ENCODE results near the gene TPCN2. TPM values are rescaled to one million over a fixed set of nuclear protein-coding genes. Genes with fewer than 3 reads are reported as not detected.

TPCN2 gene
- total RNA-seq, 1 experiment from 2014 or later, result 20.6 TPM

DNA sequence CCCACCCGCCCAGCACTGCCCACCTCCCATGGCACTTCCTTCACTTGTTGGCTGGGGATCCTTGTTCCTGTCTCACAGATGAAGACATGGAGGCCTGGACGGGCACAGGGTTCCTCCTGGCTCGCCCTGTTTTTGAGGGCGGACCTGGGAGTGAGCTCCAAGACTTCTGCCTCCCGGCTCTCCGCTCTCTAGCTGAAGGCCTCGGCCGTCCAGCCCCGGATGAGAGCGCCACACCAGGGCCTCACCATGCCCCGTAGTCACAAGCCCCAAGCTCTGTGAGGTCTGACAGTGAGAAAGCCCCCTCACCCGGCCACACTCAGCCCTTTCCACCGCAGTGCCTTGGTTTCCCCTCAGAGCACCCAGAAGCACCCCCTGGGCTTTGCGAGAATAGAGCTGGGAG lies 9.1 kb downstream of the TPCN2 start:
- Histone ChIP-seq H3K27me3 (ENCODE audit: control insufficient read depth, insufficient read depth, low read length) (no peaks in the 10 kb centered on the region), H3K4me1 (ENCODE audit: control insufficient read depth, insufficient read depth, low read length) (no peaks in the 10 kb centered on the region), H3K36me3 (ENCODE audit: control insufficient read depth, insufficient read depth, low read length) (no peaks in the 10 kb centered on the region), H3K4me3 (ENCODE audit: low read depth in 2 of 2, low read length in 2 of 2) (no peak overlapping the region), H3K27ac (ENCODE audit: low read length) (no peak overlapping the region), H3K9me3 (ENCODE audit: control insufficient read depth, insufficient read depth, low read depth, low read length) (no peaks in the 10 kb centered on the region)
- no peak for ATAC-seq
- ChIA-PET POLR2A (no interaction called here), CTCF (no interaction called here)
- TF ChIP-seq TCF7L2 (IDR thresholded peaks at IDR 0.05; ENCODE audit: low read depth, low read length) (no peak), POLR2AphosphoS5 (IDR thresholded peaks at IDR 0.05; ENCODE audit: low read depth, low read length) (no peak), REST (IDR thresholded peaks at IDR 0.05; ENCODE audit: insufficient read depth in 1 of 2, low read depth in 2 of 2, low read length in 1 of 2) (no peak), SIN3A (IDR thresholded peaks at IDR 0.05; ENCODE audit: borderline replicate concordance, insufficient read depth, low read depth, low read length) (no peak)
- TF ChIP-seq, protein P1, sequence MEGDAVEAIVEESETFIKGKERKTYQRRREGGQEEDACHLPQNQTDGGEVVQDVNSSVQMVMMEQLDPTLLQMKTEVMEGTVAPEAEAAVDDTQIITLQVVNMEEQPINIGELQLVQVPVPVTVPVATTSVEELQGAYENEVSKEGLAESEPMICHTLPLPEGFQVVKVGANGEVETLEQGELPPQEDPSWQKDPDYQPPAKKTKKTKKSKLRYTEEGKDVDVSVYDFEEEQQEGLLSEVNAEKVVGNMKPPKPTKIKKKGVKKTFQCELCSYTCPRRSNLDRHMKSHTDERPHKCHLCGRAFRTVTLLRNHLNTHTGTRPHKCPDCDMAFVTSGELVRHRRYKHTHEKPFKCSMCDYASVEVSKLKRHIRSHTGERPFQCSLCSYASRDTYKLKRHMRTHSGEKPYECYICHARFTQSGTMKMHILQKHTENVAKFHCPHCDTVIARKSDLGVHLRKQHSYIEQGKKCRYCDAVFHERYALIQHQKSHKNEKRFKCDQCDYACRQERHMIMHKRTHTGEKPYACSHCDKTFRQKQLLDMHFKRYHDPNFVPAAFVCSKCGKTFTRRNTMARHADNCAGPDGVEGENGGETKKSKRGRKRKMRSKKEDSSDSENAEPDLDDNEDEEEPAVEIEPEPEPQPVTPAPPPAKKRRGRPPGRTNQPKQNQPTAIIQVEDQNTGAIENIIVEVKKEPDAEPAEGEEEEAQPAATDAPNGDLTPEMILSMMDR (IDR thresholded peaks at IDR 0.05), result no peak
- intact Hi-C loops (cut with micrococcal nuclease; ENCODE audit: unreplicated experiment), result no loop called here
- no peak for DNase-seq (ENCODE audit: low read depth, low spot score)
- in situ Hi-C loops (cut with HindIII; ENCODE audit: low pct_unique_long_range_greater_than_20kb, low sequenced_read_pairs), result no loop called here
- BruUV-seq (replicated peaks), result no TSS peak

GRCh38 chr11:69058511-69059270 lies 10.0 kb downstream of the TPCN2 start:
- DNase-seq (ENCODE audit: low read depth, low spot score), result no peak
- Histone ChIP-seq H3K4me3 (ENCODE audit: low read depth in 2 of 2, low read length in 2 of 2) (no peak overlapping the region), H3K27me3 (ENCODE audit: control insufficient read depth, insufficient read depth, low read length) (no peaks in the 10 kb centered on the region), H3K9me3 (ENCODE audit: control insufficient read depth, insufficient read depth, low read depth, low read length) (no peaks in the 10 kb centered on the region), H3K27ac (ENCODE audit: low read length) (no peak overlapping the region), H3K4me1 (ENCODE audit: control insufficient read depth, insufficient read depth, low read length) (no peaks in the 10 kb centered on the region), H3K36me3 (ENCODE audit: control insufficient read depth, insufficient read depth, low read length) (no peaks in the 10 kb centered on the region)
- in situ Hi-C loops (cut with HindIII; ENCODE audit: low pct_unique_long_range_greater_than_20kb, low sequenced_read_pairs) (no loop called here), intact Hi-C loops (cut with micrococcal nuclease; ENCODE audit: unreplicated experiment) (no loop called here)
- POLR2A ChIA-PET, result interaction anchor here (0.6 kb wide), 1 partner anchor 87 kb away, joined by 3 read pairs; no protein-coding TSS in a partner anchor
- BruUV-seq (replicated peaks), result no TSS peak
- ATAC-seq, result no peak
- TF ChIP-seq POLR2AphosphoS5 (IDR thresholded peaks at IDR 0.05; ENCODE audit: low read depth, low read length), result no peak
- CTCF ChIA-PET, result interaction anchor here (0.5 kb wide), 1 partner anchor 127 kb away, joined by 3 read pairs; no protein-coding TSS in a partner anchor

DNA sequence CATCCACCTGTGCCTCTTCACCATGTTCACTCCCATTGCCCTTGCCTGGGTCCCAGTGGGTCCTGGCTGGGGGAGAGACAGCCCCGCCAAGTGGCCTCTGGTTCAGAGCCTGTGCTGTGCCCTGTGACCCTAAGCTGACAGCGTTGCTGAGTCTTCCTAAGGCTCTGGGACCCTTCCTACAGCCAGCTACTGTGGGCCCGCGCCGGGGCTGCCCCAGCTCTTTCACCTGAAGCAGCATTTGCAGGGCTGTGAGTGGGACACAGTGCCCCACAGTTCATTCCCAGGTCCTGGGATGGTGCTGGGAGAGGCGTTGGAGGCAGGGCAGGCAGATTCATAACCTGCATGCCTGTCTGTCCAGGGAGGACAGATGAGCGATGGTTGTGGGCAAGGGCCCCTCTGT lies 10.7 kb downstream of the TPCN2 start:
- CTCF ChIA-PET, result interaction anchor here (0.5 to 1.0 kb wide), 2 partner anchors 15 to 126 kb away, joined by 3 read pairs; no protein-coding TSS in a partner anchor
- ATAC-seq (no peak), DNase-seq (ENCODE audit: low read depth, low spot score) (no peak)
- Histone ChIP-seq H3K27ac (ENCODE audit: low read length) (no peak overlapping the region), H3K4me3 (ENCODE audit: low read depth in 2 of 2, low read length in 2 of 2) (no peak overlapping the region), H3K27me3 (ENCODE audit: control insufficient read depth, insufficient read depth, low read length) (no peaks in the 10 kb centered on the region), H3K36me3 (ENCODE audit: control insufficient read depth, insufficient read depth, low read length) (no peaks in the 10 kb centered on the region), H3K9me3 (ENCODE audit: control insufficient read depth, insufficient read depth, low read depth, low read length) (no peaks in the 10 kb centered on the region), H3K4me1 (ENCODE audit: control insufficient read depth, insufficient read depth, low read length) (no peaks in the 10 kb centered on the region)
- in situ Hi-C loops (cut with HindIII; ENCODE audit: low pct_unique_long_range_greater_than_20kb, low sequenced_read_pairs), result no loop called here
- TF ChIP-seq REST (IDR thresholded peaks at IDR 0.05; ENCODE audit: insufficient read depth in 1 of 2, low read depth in 2 of 2, low read length in 1 of 2) (no peak), SIN3A (IDR thresholded peaks at IDR 0.05; ENCODE audit: borderline replicate concordance, insufficient read depth, low read depth, low read length) (no peak), TCF7L2 (IDR thresholded peaks at IDR 0.05; ENCODE audit: low read depth, low read length) (no peak), POLR2AphosphoS5 (IDR thresholded peaks at IDR 0.05; ENCODE audit: low read depth, low read length) (no peak)
- TF ChIP-seq, protein P1 (IDR thresholded peaks at IDR 0.05), result no peak
- intact Hi-C loops (cut with micrococcal nuclease; ENCODE audit: unreplicated experiment), result no loop called here
- BruUV-seq (replicated peaks), result no TSS peak
- POLR2A ChIA-PET, result no interaction called here
